Mammary epithelial cell (primary cell): Measurements from ENCODE around the gene LMBR1.

Experiments used
- EZH2 ChIP-seq: IDR thresholded peaks from 2 replicates; pipeline ENCODE4 v1.6.1; 2012; ENCODE audit warnings: low read length, inconsistent platforms, borderline replicate concordance
- TF ChIP-seq, protein P1 (sequence below), 2 donors: IDR thresholded peaks in 1 of 2; conservative IDR thresholded peaks in 1 of 2; 2 replicates each; pipeline ENCODE4 v1.5.1; 2011 to 2012; ENCODE audit warnings: inconsistent platforms in 2 of 2, low read length in 2 of 2, mild to moderate bottlenecking in 2 of 2, control low read depth in 1 of 2, low read depth in 1 of 2; ENCODE audit not compliant: insufficient read depth in 1 of 2; ENCODE audit errors: extremely low read depth in 1 of 2

DNA sequence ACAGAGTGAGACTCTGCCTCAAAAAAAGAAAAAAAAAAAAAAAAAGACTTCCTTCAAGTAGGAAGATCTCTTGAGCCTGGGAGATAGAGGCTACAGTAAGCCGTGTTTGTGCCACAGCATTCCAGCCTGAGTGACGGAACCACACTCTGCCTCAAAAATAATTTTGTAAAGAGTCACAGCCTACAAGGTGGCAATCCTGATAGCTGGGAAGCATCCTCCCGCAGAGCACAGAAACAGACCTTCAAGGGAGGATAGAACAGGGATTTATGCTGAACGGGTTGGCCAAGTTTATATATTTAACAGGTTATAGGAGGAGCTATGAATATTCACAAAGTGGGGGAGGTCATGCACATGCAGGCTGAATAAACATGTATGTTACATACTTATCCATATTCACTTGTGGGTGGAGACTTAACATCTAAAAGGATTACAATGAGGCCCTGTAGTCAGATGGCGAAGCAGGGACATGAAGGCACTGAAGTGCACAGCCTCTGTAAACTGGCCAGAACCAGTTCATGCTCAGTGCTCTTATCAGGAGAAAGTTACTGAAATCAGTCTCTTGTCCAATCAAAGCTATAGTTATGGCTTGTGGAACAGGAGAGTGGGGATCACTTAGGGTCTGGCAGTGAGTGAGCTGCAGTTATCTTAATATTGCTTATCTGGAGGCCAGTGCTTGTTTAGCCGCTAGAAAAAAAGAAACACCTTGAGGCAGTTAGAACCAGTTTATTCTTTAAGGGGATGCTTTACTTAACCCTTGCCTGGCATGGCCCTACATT is 6.8 kb downstream of the LMBR1 start:
- TF ChIP-seq, protein P1, sequence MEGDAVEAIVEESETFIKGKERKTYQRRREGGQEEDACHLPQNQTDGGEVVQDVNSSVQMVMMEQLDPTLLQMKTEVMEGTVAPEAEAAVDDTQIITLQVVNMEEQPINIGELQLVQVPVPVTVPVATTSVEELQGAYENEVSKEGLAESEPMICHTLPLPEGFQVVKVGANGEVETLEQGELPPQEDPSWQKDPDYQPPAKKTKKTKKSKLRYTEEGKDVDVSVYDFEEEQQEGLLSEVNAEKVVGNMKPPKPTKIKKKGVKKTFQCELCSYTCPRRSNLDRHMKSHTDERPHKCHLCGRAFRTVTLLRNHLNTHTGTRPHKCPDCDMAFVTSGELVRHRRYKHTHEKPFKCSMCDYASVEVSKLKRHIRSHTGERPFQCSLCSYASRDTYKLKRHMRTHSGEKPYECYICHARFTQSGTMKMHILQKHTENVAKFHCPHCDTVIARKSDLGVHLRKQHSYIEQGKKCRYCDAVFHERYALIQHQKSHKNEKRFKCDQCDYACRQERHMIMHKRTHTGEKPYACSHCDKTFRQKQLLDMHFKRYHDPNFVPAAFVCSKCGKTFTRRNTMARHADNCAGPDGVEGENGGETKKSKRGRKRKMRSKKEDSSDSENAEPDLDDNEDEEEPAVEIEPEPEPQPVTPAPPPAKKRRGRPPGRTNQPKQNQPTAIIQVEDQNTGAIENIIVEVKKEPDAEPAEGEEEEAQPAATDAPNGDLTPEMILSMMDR (conservative IDR thresholded peaks at IDR 0.05 in 1 of 2, IDR thresholded peaks at IDR 0.05 in 1 of 2; ENCODE audit: extremely low read depth in 1 of 2, insufficient read depth in 1 of 2, low read depth in 1 of 2, low read length in 2 of 2): no peak
- no peak for TF ChIP-seq EZH2
